Measurements from ENCODE around the gene IL1A.

IL1A gene

DNA sequence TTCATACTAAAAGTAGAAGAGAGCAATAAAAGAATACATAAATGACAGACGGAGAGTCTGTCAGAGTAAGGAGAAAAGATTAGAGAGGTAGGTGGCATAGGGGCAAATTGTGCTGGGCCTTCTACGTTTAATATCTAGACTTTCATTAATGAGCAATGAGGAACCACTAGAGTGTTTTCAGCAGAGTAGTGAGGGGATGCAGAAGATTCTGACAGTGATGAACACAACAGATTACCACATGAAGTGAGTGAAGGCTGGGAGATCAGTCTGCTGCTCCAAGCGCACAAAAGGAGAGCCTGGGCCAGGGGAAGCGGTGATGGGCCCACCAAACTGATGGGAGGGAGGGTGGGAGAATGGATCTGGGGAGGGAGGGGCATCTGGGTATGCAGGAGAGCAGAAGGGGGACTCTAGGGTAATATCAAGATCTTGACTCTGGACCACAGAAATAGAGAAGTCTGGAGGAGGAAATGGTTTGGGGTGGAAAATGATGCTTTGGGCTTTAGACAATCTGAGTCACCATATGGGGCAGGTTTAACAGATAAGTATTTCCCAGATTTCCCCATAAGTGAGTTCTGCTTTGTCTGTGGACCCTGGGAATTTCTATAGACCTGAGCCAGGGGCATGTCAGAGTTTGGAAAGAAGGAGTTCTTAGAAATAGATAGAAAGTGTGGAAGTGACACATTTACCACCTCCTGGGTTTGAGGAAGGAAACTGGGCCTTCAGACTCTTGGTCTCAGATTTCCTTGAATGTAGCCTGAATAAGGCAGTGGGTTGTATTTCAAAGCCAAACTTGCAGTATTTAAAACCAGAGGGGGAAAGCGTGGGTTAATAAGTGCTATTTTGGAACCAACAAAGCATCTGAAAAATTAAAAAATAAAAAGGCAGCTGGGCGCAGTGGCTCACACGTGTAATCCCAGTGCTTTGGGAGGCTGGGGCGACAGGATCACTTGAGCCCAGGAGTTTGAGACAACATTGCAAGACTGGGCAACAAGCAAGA is 15.0 kb upstream of the IL1A start:
- no peak overlapping the region for H3K27ac ChIP-seq (ENCODE audit: low read length)

DNA sequence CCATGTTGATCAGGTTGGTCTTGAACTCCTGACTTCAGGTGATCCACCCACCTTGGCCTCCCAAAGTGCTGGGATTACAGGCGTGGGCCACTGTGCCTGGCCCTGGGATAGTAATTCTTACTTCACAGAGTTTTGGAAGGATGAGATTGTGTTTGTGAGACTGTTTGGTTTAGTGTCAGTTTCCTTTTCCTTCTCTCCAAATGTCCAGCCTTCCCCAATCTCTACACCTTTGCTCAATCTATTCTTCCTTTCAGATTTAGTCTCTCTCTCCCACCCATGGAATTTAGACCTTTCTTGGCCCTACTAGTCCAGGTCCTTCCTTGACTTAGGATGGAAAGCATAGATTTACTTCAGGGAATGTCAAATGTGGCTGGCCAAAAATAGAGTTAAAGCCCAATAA is 12.2 kb upstream of the IL1A start:
- Histone ChIP-seq H3K4me3 (ENCODE audit: low read depth in 1 of 2, low read length in 2 of 2) (no peak overlapping the region), H3K9me3 (ENCODE audit: control insufficient read depth in 1 of 2, low read length in 2 of 2) (no peaks in the 10 kb centered on the region), H3K4me1 (ENCODE audit: control insufficient read depth in 1 of 2, insufficient read depth in 2 of 2, low read length in 2 of 2) (no peaks in the 10 kb centered on the region), H3K27ac (ENCODE audit: low read length) (no peak overlapping the region), H3K36me3 (ENCODE audit: control insufficient read depth in 1 of 2, insufficient read depth in 2 of 2, low read length in 2 of 2) (no peaks in the 10 kb centered on the region), H3K27me3 (ENCODE audit: low read depth, low read length) (no peaks in the 10 kb centered on the region)

More for the DNA sequence above, 15.0 kb upstream of the IL1A start:
- Histone ChIP-seq H3K27me3 (ENCODE audit: low read depth, low read length) (no peaks in the 10 kb centered on the region), H3K36me3 (ENCODE audit: control insufficient read depth in 1 of 2, insufficient read depth in 2 of 2, low read length in 2 of 2) (no peaks in the 10 kb centered on the region), H3K9me3 (ENCODE audit: control insufficient read depth in 1 of 2, low read length in 2 of 2) (no peaks in the 10 kb centered on the region), H3K4me1 (ENCODE audit: control insufficient read depth in 1 of 2, insufficient read depth in 2 of 2, low read length in 2 of 2) (no peaks in the 10 kb centered on the region), H3K4me3 (ENCODE audit: low read depth in 1 of 2, low read length in 2 of 2) (no peak overlapping the region)

DNA sequence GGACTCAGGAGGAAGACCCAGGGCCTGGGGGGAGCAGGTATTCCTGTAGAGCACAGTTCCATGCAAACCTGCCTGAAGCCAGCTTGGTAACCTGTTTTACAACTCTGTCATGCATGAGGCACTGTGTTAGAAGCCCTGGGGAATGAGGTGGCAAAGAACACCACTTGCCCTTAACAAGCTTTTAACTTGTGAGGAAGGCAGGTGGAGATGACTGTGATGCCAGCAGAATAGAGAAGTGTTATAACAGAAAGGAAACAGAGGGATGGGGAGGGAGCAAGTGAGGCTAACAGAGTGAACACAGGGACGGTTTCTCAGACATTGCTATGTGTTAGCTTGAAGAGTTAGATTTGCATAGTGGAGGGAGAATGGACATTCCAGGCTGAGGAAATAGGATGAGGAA is 11.5 kb upstream of the IL1A start:
- Histone ChIP-seq H3K27ac (ENCODE audit: low read length) (no peak overlapping the region), H3K27me3 (ENCODE audit: low read depth, low read length) (no peaks in the 10 kb centered on the region), H3K4me1 (ENCODE audit: control insufficient read depth in 1 of 2, insufficient read depth in 2 of 2, low read length in 2 of 2) (no peaks in the 10 kb centered on the region), H3K4me3 (ENCODE audit: low read depth in 1 of 2, low read length in 2 of 2) (no peak overlapping the region), H3K36me3 (ENCODE audit: control insufficient read depth in 1 of 2, insufficient read depth in 2 of 2, low read length in 2 of 2) (no peaks in the 10 kb centered on the region), H3K9me3 (ENCODE audit: control insufficient read depth in 1 of 2, low read length in 2 of 2) (no peaks in the 10 kb centered on the region)

DNA sequence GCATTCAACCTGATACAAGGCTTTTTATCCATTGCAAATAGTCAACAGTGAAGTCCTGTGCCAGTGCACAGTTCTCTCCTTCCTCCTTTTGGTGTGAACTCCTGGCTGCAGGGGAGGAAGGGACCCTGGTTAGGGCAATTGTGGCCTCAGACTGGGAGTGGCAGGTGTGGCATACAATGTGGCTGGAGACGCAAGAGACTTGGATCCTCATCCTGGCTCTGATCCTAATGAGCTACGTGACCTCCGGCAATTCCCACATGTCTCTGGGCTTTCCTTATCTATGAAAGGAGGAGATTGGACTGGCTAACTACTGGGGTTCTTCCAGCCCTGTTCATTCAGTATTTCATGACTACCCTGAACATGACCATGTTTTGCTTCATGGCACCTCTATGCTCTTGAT is 10.5 kb upstream of the IL1A start:
- H3K27ac ChIP-seq (ENCODE audit: low read length), result no peak overlapping the region
- no peaks in the 10 kb centered on the region for H3K36me3 ChIP-seq (ENCODE audit: control insufficient read depth in 1 of 2, insufficient read depth in 2 of 2, low read length in 2 of 2)
- H3K4me3 ChIP-seq (ENCODE audit: low read depth in 1 of 2, low read length in 2 of 2), result no peak overlapping the region
- no peaks in the 10 kb centered on the region for H3K9me3 ChIP-seq (ENCODE audit: control insufficient read depth in 1 of 2, low read length in 2 of 2)
- H3K4me1 ChIP-seq (ENCODE audit: control insufficient read depth in 1 of 2, insufficient read depth in 2 of 2, low read length in 2 of 2), result no peaks in the 10 kb centered on the region
- no peaks in the 10 kb centered on the region for H3K27me3 ChIP-seq (ENCODE audit: low read depth, low read length)

DNA sequence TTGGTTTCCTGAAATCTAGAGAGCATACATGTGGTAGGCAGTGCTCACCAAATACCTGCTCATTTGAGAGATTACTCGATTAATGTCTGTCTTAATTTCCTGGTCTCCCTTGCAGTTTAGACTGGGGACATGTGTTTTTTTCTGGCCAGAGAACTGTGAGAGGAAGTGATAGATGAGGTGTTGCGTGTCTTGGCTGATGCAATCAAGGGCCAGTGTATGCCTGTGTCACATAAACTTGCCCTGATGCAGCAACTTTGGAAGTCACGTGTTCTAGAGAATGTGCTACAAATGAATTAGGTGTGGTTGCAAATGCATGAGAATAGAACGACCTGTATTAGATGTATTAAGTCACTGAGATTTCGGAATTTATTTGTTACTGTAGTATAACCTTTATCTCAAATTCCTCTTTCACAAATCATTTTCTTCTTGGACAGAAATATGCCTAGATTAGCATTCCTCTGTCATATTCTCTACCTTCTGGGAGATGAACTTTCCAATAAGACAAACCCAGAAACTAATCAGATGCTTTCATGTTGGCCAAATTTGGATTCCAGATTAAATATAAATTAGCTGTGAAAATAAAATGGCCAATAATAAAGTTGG is 9.9 kb upstream of the IL1A start:
- Histone ChIP-seq H3K4me1 (ENCODE audit: control insufficient read depth in 1 of 2, insufficient read depth in 2 of 2, low read length in 2 of 2) (no peaks in the 10 kb centered on the region), H3K27ac (ENCODE audit: low read length) (peak overlapping the region; percentile 2), H3K36me3 (ENCODE audit: control insufficient read depth in 1 of 2, insufficient read depth in 2 of 2, low read length in 2 of 2) (no peaks in the 10 kb centered on the region)

DNA sequence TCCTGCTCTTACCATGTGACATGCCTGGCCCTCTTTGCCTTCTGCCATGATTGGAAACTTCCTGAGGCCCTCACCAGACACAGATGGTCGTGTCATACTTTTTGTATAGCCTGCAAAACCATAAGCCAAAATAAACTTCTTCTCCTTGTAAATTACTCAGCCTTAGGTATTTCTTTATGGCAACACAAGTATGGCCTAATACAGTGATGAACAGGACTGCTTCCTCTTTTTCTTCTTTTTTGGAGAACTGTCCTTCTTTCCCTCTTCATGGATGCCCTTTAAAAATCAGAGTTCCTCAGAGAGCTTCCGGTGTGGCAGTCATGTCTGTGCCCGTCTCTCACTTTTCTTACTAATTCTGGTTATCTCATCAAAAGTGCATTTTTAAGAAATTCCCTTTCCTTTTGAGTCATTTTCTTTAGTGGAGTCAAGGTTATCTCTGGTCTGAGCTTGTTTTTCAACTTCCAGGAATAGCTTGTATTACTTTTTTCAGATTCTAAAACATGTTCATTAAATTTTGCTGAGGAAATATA is 9.2 kb upstream of the IL1A start:
- peak overlapping the region; percentile 2 for H3K27ac ChIP-seq (ENCODE audit: low read length)
- H3K4me3 ChIP-seq (ENCODE audit: low read depth in 1 of 2, low read length in 2 of 2), result no peak overlapping the region
- no peaks in the 10 kb centered on the region for H3K27me3 ChIP-seq (ENCODE audit: low read depth, low read length)
- H3K9me3 ChIP-seq (ENCODE audit: control insufficient read depth in 1 of 2, low read length in 2 of 2), result no peaks in the 10 kb centered on the region
- H3K36me3 ChIP-seq (ENCODE audit: control insufficient read depth in 1 of 2, insufficient read depth in 2 of 2, low read length in 2 of 2), result no peaks in the 10 kb centered on the region
- no peaks in the 10 kb centered on the region for H3K4me1 ChIP-seq (ENCODE audit: control insufficient read depth in 1 of 2, insufficient read depth in 2 of 2, low read length in 2 of 2)

More for the DNA sequence above, 9.9 kb upstream of the IL1A start:
- no peak overlapping the region for H3K4me3 ChIP-seq (ENCODE audit: low read depth in 1 of 2, low read length in 2 of 2)
- H3K9me3 ChIP-seq (ENCODE audit: control insufficient read depth in 1 of 2, low read length in 2 of 2), result no peaks in the 10 kb centered on the region
- no peaks in the 10 kb centered on the region for H3K27me3 ChIP-seq (ENCODE audit: low read depth, low read length)

DNA sequence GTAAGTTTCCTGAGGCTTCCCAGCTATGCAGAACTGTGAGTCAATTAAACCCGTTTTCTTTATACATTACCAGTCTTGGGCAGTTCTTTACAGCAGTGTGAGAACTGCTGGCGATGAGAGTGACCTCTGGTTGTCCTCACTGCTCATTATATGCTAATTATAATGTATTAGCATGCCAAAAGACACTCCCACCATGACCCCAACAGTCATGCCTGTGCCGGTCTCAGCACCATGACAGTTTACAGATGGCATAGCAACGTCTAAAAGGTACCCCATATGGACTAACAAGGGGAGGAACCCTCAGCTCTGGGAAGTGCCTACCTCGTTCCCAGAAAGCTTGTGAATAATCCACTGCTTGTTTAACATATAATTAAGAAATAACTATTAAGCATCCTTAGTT is 8.1 kb upstream of the IL1A start:
- no peaks in the 10 kb centered on the region for H3K27me3 ChIP-seq (ENCODE audit: low read depth, low read length)
- no peaks in the 10 kb centered on the region for H3K4me1 ChIP-seq (ENCODE audit: control insufficient read depth in 1 of 2, insufficient read depth in 2 of 2, low read length in 2 of 2)
- no peak overlapping the region for H3K27ac ChIP-seq (ENCODE audit: low read length)
- H3K36me3 ChIP-seq (ENCODE audit: control insufficient read depth in 1 of 2, insufficient read depth in 2 of 2, low read length in 2 of 2), result no peaks in the 10 kb centered on the region
- no peak overlapping the region for H3K4me3 ChIP-seq (ENCODE audit: low read depth in 1 of 2, low read length in 2 of 2)
- H3K9me3 ChIP-seq (ENCODE audit: control insufficient read depth in 1 of 2, low read length in 2 of 2), result no peaks in the 10 kb centered on the region

DNA sequence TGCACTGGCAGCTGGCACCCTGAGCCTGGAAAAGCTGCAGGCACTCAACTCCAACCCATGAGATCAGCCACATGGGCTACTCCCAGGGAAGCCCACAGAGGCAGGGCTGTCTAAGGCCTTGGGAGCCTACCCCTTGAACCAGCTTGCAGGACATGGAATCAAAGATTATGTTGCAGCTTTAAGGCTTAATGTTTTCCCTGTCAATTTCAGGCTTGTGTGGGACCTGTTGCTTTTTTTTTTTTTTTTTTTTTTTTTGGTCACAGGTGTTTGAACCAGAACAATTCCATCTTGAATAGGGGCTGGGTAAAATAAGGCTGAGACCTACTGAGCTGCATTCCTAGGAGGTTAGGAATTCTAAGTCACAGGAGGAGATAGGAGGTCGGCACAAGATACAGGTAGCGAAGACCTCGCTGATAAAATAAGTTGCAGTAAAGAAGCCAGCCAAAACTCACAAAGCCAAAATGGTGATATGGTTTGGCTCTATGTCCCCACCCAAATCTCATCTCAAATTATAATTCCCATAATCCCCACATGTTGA is 7.5 kb upstream of the IL1A start:
- no peaks in the 10 kb centered on the region for H3K27me3 ChIP-seq (ENCODE audit: low read depth, low read length)
- H3K4me3 ChIP-seq (ENCODE audit: low read depth in 1 of 2, low read length in 2 of 2), result no peak overlapping the region
- H3K9me3 ChIP-seq (ENCODE audit: control insufficient read depth in 1 of 2, low read length in 2 of 2), result no peaks in the 10 kb centered on the region
- H3K4me1 ChIP-seq (ENCODE audit: control insufficient read depth in 1 of 2, insufficient read depth in 2 of 2, low read length in 2 of 2), result no peaks in the 10 kb centered on the region
- no peak overlapping the region for H3K27ac ChIP-seq (ENCODE audit: low read length)
- H3K36me3 ChIP-seq (ENCODE audit: control insufficient read depth in 1 of 2, insufficient read depth in 2 of 2, low read length in 2 of 2), result no peaks in the 10 kb centered on the region

DNA sequence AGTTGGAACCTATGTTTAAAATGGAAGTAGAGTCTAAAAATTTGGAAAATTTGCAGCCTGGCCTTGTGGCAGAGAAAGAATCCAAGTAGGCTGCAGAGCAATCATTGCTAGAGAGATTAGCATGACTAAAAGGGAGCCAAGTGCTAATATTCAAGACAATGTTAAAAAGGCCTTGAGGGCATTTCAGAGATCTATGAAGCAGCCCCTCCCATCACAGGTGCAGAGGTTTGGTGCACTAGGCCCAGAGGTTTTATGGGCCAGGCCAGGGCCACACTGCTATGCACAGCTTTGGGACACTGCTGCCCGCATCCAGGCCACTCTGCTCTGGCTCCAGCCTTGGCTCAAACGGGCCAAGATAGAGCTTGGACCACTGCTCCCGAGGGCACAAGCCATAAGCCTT is 6.7 kb upstream of the IL1A start:
- H3K4me3 ChIP-seq (ENCODE audit: low read depth in 1 of 2, low read length in 2 of 2), result no peak overlapping the region
- no peaks in the 10 kb centered on the region for H3K27me3 ChIP-seq (ENCODE audit: low read depth, low read length)
- no peaks in the 10 kb centered on the region for H3K9me3 ChIP-seq (ENCODE audit: control insufficient read depth in 1 of 2, low read length in 2 of 2)
- no peak overlapping the region for H3K27ac ChIP-seq (ENCODE audit: low read length)
- H3K36me3 ChIP-seq (ENCODE audit: control insufficient read depth in 1 of 2, insufficient read depth in 2 of 2, low read length in 2 of 2), result no peaks in the 10 kb centered on the region
- no peaks in the 10 kb centered on the region for H3K4me1 ChIP-seq (ENCODE audit: control insufficient read depth in 1 of 2, insufficient read depth in 2 of 2, low read length in 2 of 2)

DNA sequence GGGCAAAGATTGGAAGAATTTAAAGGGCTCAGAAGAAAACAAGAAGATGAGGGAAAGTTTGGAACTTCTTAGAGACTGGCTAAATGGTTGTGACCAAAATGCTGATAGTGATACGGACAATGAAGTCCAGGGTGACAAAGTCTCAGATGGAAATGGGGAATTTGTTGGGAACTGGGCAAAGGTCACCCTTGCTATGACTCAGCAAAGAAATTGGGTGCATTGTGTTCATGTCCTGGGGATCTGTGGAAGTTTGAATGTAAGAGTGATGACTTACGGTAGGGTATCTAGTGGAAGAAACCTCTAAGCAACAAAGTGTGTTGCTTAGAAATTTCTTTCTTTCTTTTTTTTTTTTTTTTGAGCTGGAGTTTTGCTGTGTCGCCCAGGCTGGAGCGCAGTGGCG is 6.0 kb upstream of the IL1A start:
- Histone ChIP-seq H3K27ac (ENCODE audit: low read length) (no peak overlapping the region), H3K9me3 (ENCODE audit: control insufficient read depth in 1 of 2, low read length in 2 of 2) (no peaks in the 10 kb centered on the region), H3K27me3 (ENCODE audit: low read depth, low read length) (no peaks in the 10 kb centered on the region), H3K36me3 (ENCODE audit: control insufficient read depth in 1 of 2, insufficient read depth in 2 of 2, low read length in 2 of 2) (no peaks in the 10 kb centered on the region), H3K4me1 (ENCODE audit: control insufficient read depth in 1 of 2, insufficient read depth in 2 of 2, low read length in 2 of 2) (no peaks in the 10 kb centered on the region), H3K4me3 (ENCODE audit: low read depth in 1 of 2, low read length in 2 of 2) (no peak overlapping the region)

DNA sequence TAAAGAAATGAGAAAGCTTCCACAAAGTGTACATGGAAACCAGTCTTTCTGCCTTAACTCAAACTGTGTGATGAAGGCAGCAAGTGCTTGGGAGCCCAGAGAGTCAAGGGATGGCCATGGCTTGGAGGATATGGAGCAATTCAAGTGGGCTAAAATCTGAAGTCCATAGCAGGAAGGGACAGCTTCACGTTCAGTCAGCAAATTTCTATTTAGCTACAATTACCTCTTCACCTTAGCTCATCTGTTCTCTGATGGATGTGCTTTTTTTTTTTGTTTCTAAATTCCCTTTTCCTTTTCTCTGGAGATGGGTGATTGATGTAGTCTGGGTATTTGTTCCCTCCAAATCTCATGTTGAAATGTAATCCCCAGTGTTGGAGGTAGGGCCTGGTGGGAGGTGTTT is 4.9 kb upstream of the IL1A start:
- Histone ChIP-seq H3K36me3 (ENCODE audit: control insufficient read depth in 1 of 2, insufficient read depth in 2 of 2, low read length in 2 of 2) (no peaks in the 10 kb centered on the region), H3K9me3 (ENCODE audit: control insufficient read depth in 1 of 2, low read length in 2 of 2) (no peaks in the 10 kb centered on the region), H3K4me1 (ENCODE audit: control insufficient read depth in 1 of 2, insufficient read depth in 2 of 2, low read length in 2 of 2) (no peaks in the 10 kb centered on the region), H3K27me3 (ENCODE audit: low read depth, low read length) (no peaks in the 10 kb centered on the region), H3K4me3 (ENCODE audit: low read depth in 1 of 2, low read length in 2 of 2) (no peak overlapping the region), H3K27ac (ENCODE audit: low read length) (no peak overlapping the region)
